Pancreas (tissue), 10 donors: ENCODE results near the gene KLF6. TPM values are rescaled to one million over a fixed set of nuclear protein-coding genes. Genes with fewer than 3 reads are reported as not detected.

Experiments used
- ATAC-seq, 4 donors: fragments of 200-7000 bp; cut with Tn5 transposase; one replicate each; pipeline versions ENCODE4 v1.8.0 to v1.9.1; 2020; ENCODE audit warnings: mild to moderate bottlenecking in 4 of 4, moderate library complexity in 4 of 4
- DNase-seq, 6 donors: peaks; one replicate each; pipeline ENCODE4 v3.0.0-alpha.2; 2020
- FAIRE-seq: peaks from 2 replicates; lab custom pipeline; 2012; peaks lifted over from hg19 to GRCh38; lab: Jason Lieb, UNC
- H3K27ac ChIP-seq, 4 donors: fragments of 200-600 bp; sonication (generic); 1 replicate in 3 of 4; 2 replicates in 1 of 4; pipeline versions ENCODE4 v1.5.0 to v1.8.0; 2020
- H3K27me3 ChIP-seq, 4 donors: fragments of 200-600 bp; one replicate each; pipeline ENCODE4 v1.8.0; 2021
- H3K36me3 ChIP-seq, 3 donors: fragments of 200-600 bp; sonication (generic) in 1 of 3; one replicate each; pipeline versions ENCODE4 v1.5.0 to v1.8.0; 2020 to 2021
- H3K4me1 ChIP-seq, 3 donors: fragments of 200-600 bp; one replicate each; pipeline ENCODE4 v1.8.0; 2021
- H3K4me3 ChIP-seq, 4 donors: fragments of 200-600 bp; sonication (generic) in 2 of 4; one replicate each; pipeline versions ENCODE4 v1.5.0 to v1.8.0; 2020 to 2021
- H3K9me3 ChIP-seq, 4 donors: fragments of 200-600 bp; one replicate each; pipeline ENCODE4 v1.8.0; 2021
- CTCF ChIP-seq, 4 donors: fragments of 200-600 bp; sonication (generic) in 3 of 4; IDR thresholded peaks; one replicate each; pipeline versions ENCODE4 v1.5.0 to v1.8.0; 2021; ENCODE audit warnings: antibody characterized with exemption in 4 of 4
- WGBS, 2 donors: extraction: QIAGEN DNeasy Blood & Tissue Kit; methylation state at CpG; one replicate each; pipeline ENCODE4 v1.1.7; 2013; 5-methylcytosine and 5-hydroxymethylcytosine counted together
- intact Hi-C, 3 donors: fragments of 100-400 bp; cut with DNase I; formaldehyde crosslinking; loops; one replicate each; pipeline versions ENCODE4 v1.11.1 to v1.14.2; 2022
- polyA plus RNA-seq, 2 donors: library from polyadenylated mRNA; stranded (reverse); fragments of 200-250 nt; gene quantifications; one replicate each; pipeline ENCODE4 v1.2.3, GENCODE V29; 2013
- total RNA-seq, 6 donors: library from RNA; stranded (reverse); fragmentation: NEBNext Ultra II Directional in 4 of 6; extraction: Animal tissue kit (Norgen Biotek cat#: 25700) in 4 of 6; gene quantifications; one replicate each; pipeline versions ENCODE4 v1.2.1 to v1.2.4, GENCODE V29; 2021 to 2023
- donor health status: healthy with polysubstance abuse.
- donor health status: DM: no; HTN: no; CAD: no; lungs with moderate emphysema.
- donor health status: DM: no; HTN: no; CAD: no.
- donor health status: control.
- donor health status: control.
- donor health status: Bipolar disorder and iron deficiency.
- donor health status: DM: yes; HTN: yes; CAD: no.
- donor health status: DM: no; HTN: no; CAD: no.
- donor health status: DM: no; HTN: no; CAD: no.
- donor health status: DM: yes; HTN: yes; CAD: no.

Gene KLF6
- total and polyA plus RNA-seq, 8 donors = 29.0 to 157 (median 57.9) TPM

DNA sequence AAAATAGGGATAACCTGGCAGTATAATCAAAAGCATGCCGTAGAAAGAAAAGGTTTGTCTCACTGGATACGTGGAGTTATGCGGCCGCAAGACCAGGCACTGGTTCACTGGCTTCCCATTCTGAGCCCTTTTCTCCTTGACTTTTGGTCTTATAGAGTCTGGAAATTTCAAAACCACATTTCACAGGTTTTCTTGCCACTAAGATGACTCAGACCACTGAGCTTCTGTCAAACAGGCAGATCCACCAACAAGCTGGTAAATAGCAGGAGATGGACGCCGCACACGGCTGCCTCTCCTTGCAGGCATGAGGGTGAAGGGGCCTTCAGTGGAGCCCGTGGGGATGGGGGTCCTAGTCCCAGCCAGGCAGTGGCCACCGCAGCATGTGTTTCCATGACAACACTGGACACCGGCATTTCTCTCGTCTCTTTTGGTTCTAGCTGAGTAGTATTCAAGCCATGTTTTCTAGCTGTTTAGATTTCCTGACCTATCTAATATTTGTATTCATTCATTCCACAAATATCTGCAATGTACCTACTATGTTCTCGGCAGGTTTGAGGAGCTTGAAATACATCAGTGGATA lies 55.5 kb downstream of the KLF6 start:
- intact Hi-C loops = no loop called here
- no peaks in the 10 kb centered on the region for H3K9me3 ChIP-seq
- H3K27ac ChIP-seq = no peak overlapping the region
- no peaks in the 10 kb centered on the region for H3K27me3 ChIP-seq
- H3K4me3 ChIP-seq = no peak overlapping the region
- 76% methylated on average over 12 of the region's 12 CpGs for WGBS, 2 donors
- FAIRE-seq (no peak), DNase-seq (no peak), ATAC-seq (no peak)
- H3K36me3 ChIP-seq = no peaks in the 10 kb centered on the region
- no peaks in the 10 kb centered on the region for H3K4me1 ChIP-seq
- no peak for TF ChIP-seq CTCF (IDR thresholded peaks at IDR 0.05)

GRCh38 chr10:3728563-3728962 lies 56.4 kb downstream of the KLF6 start:
- Histone ChIP-seq H3K27me3 (no peaks in the 10 kb centered on the region), H3K4me1 (no peaks in the 10 kb centered on the region), H3K27ac (no peak overlapping the region), H3K36me3 (no peaks in the 10 kb centered on the region), H3K4me3 (no peak overlapping the region), H3K9me3 (no peaks in the 10 kb centered on the region)
- 73 to 76% methylated on average over 3 of the region's 3 CpGs for WGBS, 2 donors
- DNase-seq (no peak), FAIRE-seq (no peak), ATAC-seq (no peak)
- TF ChIP-seq CTCF (IDR thresholded peaks at IDR 0.05) = no peak
- intact Hi-C loops = no loop called here

GRCh38 chr10:3727268-3727667 lies 57.7 kb downstream of the KLF6 start:
- Histone ChIP-seq H3K4me3 (no peak overlapping the region), H3K4me1 (no peaks in the 10 kb centered on the region), H3K27ac (no peak overlapping the region), H3K9me3 (no peaks in the 10 kb centered on the region), H3K36me3 (no peaks in the 10 kb centered on the region), H3K27me3 (no peaks in the 10 kb centered on the region)
- no peak for FAIRE-seq
- no peak for DNase-seq
- no peak for TF ChIP-seq CTCF (IDR thresholded peaks at IDR 0.05)
- intact Hi-C loops = no loop called here
- no peak for ATAC-seq
- WGBS, 2 donors = 79 to 83% methylated on average over 7 of the region's 7 CpGs
